LNCaP clone FGC (cell line): ENCODE results near the gene UBE2E1.
A peak's percentile ranks its signal among the peaks of the same experiment; 100 is the strongest.

Experiments
- DNase-seq: peaks from one replicate; pipeline ENCODE4 v3.0.0-alpha.2; 2011; ENCODE audit warnings: low read depth
- H3K4me3 ChIP-seq: 2 replicates; pipeline ENCODE4 v1.5.1; 2011; ENCODE audit warnings: mild to moderate bottlenecking, low read depth, low read length, control low read depth
- TF ChIP-seq, protein P1 (sequence below): IDR thresholded peaks from 2 replicates; pipeline ENCODE4 v1.5.1; 2012; ENCODE audit warnings: mild to moderate bottlenecking; ENCODE audit not compliant: control insufficient read depth, insufficient read depth; ENCODE audit errors: extremely low read depth

The UBE2E1 gene

GRCh38 chr3:23778446-23778845, 27.3 kb upstream of the UBE2E1 start:
- no peak for DNase-seq
- TF ChIP-seq, protein P1, sequence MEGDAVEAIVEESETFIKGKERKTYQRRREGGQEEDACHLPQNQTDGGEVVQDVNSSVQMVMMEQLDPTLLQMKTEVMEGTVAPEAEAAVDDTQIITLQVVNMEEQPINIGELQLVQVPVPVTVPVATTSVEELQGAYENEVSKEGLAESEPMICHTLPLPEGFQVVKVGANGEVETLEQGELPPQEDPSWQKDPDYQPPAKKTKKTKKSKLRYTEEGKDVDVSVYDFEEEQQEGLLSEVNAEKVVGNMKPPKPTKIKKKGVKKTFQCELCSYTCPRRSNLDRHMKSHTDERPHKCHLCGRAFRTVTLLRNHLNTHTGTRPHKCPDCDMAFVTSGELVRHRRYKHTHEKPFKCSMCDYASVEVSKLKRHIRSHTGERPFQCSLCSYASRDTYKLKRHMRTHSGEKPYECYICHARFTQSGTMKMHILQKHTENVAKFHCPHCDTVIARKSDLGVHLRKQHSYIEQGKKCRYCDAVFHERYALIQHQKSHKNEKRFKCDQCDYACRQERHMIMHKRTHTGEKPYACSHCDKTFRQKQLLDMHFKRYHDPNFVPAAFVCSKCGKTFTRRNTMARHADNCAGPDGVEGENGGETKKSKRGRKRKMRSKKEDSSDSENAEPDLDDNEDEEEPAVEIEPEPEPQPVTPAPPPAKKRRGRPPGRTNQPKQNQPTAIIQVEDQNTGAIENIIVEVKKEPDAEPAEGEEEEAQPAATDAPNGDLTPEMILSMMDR = no peak
- no peak overlapping the region for H3K4me3 ChIP-seq

GRCh38 chr3:23779841-23780240, 25.9 kb upstream of the UBE2E1 start:
- TF ChIP-seq, protein P1 = no peak
- DNase-seq = no peak
- H3K4me3 ChIP-seq = no peak overlapping the region

- no peak for DNase-seq
- TF ChIP-seq, protein P1 = no peak
- H3K4me3 ChIP-seq = no peak overlapping the region
Measured at GRCh38 chr3:23781051-23781450, 24.7 kb upstream of the UBE2E1 start.

- DNase-seq = no peak
- TF ChIP-seq, protein P1 = no peak
Measured at GRCh38 chr3:23781871-23782270, 23.9 kb upstream of the UBE2E1 start.

DNA sequence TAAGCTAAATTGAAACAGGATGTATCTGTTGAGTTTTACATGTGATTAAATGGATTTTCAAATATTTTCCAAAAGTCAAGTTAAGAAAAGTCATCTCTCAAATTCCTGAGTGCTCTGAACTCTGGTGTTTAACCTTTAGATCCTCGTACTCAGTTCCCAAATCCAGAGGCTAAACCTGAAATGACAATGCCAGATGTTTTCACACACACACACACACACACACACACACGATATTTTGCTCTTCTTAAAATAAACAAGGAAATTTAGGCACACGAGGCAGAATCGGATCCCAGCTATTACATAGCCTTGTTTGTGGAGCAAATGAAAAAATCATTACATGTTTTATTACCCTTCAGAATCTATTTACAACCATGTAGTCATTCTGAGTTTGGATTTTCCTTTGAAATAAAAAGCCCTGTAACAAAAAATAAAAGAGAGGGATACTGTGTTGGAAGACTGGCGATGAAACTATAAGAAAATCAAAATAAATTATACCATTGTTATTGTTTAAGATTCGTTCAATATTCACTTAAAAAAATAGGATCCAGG, 20.6 kb upstream of the UBE2E1 start:
- TF ChIP-seq, protein P1 = no peak
- DNase-seq = peak; percentile 25
- no peak overlapping the region for H3K4me3 ChIP-seq

More at GRCh38 chr3:23781871-23782270, 23.9 kb upstream of the UBE2E1 start:
- H3K4me3 ChIP-seq = no peak overlapping the region

DNA sequence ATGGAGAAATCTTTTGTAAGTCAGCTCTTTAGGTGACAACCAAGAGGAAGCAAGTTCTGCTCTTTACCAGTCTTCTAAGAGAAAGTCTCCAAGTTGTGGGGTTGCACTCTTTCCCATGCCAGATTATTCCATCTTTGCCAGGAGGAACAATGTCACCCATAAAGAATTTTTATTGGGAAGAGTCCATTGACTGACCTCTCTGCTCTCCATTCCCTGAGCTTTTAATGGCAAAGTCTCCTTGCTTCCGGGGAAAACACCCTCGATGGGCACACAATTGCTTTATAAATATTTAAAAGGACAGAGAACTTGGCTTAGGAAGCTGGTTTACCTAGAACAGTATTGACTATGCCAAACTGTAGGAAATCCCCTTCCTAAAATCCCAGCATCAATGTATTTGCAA, 19.9 kb upstream of the UBE2E1 start:
- peak; percentile 73 for DNase-seq
- no peak overlapping the region for H3K4me3 ChIP-seq
- TF ChIP-seq, protein P1 = no peak

GRCh38 chr3:23791678-23792077, 14.1 kb upstream of the UBE2E1 start:
- TF ChIP-seq, protein P1 = no peak
- DNase-seq = no peak
- H3K4me3 ChIP-seq = no peak overlapping the region
